IMR-90 (cell line): ENCODE measurements around the gene CDA. TPM values are rescaled to one million over a fixed set of nuclear protein-coding genes. Genes with fewer than 3 reads are reported as not detected.

Source experiments
- ATAC-seq: fragments of 200-7000 bp; cut with Tn5 transposase; 2 replicates; pipeline ENCODE4 v1.9.1; 2020; ENCODE audit warnings: low read depth, mild to moderate bottlenecking, moderate library complexity
- BruUV-seq: library from RNA; stranded (reverse); fragments of 400-500 nt; replicated peaks from 2 replicates; lab custom pipeline; 2021; lab: Mats Ljungman, UMichigan
- CTCF ChIA-PET: fragments of 300-600 bp; formaldehyde crosslinking; extraction: SDS; loops from one replicate; lab custom pipeline; 2021; ENCODE audit warnings: antibody characterized with exemption; lab: Yijun Ruan, JAX
- POLR2A ChIA-PET: fragments of 300-600 bp; sonication (Branson Sonifier 250); formaldehyde crosslinking; loops from one replicate; lab custom pipeline; 2022; ENCODE audit warnings: antibody characterized with exemption; ENCODE audit not compliant: unreplicated experiment; lab: Charles Lee
- DNase-seq: peaks from one replicate; pipeline ENCODE4 v3.0.0; 2013
- H2AFZ ChIP-seq: replicated peaks from 2 replicates; pipeline ENCODE3; 2013; ENCODE audit warnings: low read length, mild to moderate bottlenecking; ENCODE audit not compliant: poor library complexity
- H2AK5ac ChIP-seq: 2 replicates; pipeline ENCODE4 v1.6.1; 2013; ENCODE audit warnings: low read depth, low read length, inconsistent platforms
- H2AK9ac ChIP-seq: replicated peaks from 2 replicates; pipeline ENCODE3; 2013; ENCODE audit warnings: mild to moderate bottlenecking, low read depth, low read length, moderate library complexity; ENCODE audit not compliant: poor library complexity
- H2BK120ac ChIP-seq: 2 replicates; pipeline ENCODE4 v1.6.1; 2013; ENCODE audit warnings: low read depth, low read length, inconsistent platforms
- H2BK15ac ChIP-seq: 3 replicates; pipeline ENCODE4 v1.6.1; 2013; ENCODE audit warnings: low read depth, low read length, inconsistent platforms
- H2BK20ac ChIP-seq: 2 replicates; pipeline ENCODE4 v1.6.1; 2013; ENCODE audit warnings: low read depth, mild to moderate bottlenecking, inconsistent platforms, low read length, moderate library complexity
- H2BK5ac ChIP-seq: 2 replicates; pipeline ENCODE4 v1.6.1; 2013; ENCODE audit warnings: mild to moderate bottlenecking, low read depth, low read length, inconsistent platforms; ENCODE audit not compliant: poor library complexity, severe bottlenecking
- H3K14ac ChIP-seq: replicated peaks from 2 replicates; pipeline ENCODE4 v1.6.1; 2013; ENCODE audit warnings: low read depth, low read length, inconsistent platforms
- H3K18ac ChIP-seq: 2 replicates; pipeline ENCODE4 v1.6.1; 2013; ENCODE audit warnings: low read depth, low read length, control low read depth
- H3K23ac ChIP-seq: 2 replicates; pipeline ENCODE4 v1.6.1; 2013; ENCODE audit warnings: low read depth, low read length, inconsistent platforms
- H3K27ac ChIP-seq: 2 replicates; pipeline ENCODE4 v1.5.1; 2013; ENCODE audit warnings: mild to moderate bottlenecking, control low read depth, low read length; ENCODE audit not compliant: insufficient read depth
- H3K27me3 ChIP-seq: 2 replicates; pipeline ENCODE4 v1.6.1; 2013; ENCODE audit warnings: low read length; ENCODE audit not compliant: control insufficient read depth, insufficient read depth
- H3K36me3 ChIP-seq: 2 replicates; pipeline ENCODE4 v1.6.1; 2013; ENCODE audit warnings: low read length, mixed read lengths; ENCODE audit not compliant: control insufficient read depth, insufficient read depth
- H3K4ac ChIP-seq: 2 replicates; pipeline ENCODE4 v1.6.1; 2013; ENCODE audit warnings: low read depth, low read length, inconsistent platforms
- H3K4me1 ChIP-seq: 2 replicates; pipeline ENCODE4 v1.6.1; 2013; ENCODE audit warnings: low read length, mixed read lengths; ENCODE audit not compliant: control insufficient read depth, insufficient read depth
- H3K4me2 ChIP-seq: 2 replicates; pipeline ENCODE4 v1.6.1; 2013; ENCODE audit warnings: low read depth, mild to moderate bottlenecking, control low read depth, low read length, moderate library complexity
- H3K4me3 ChIP-seq: 2 replicates; pipeline ENCODE4 v1.5.1; 2013; ENCODE audit warnings: low read depth, mild to moderate bottlenecking, control low read depth, low read length, moderate library complexity; ENCODE audit not compliant: insufficient read depth
- H3K56ac ChIP-seq: 2 replicates; pipeline ENCODE4 v1.6.1; 2013; ENCODE audit warnings: low read length, inconsistent platforms; ENCODE audit not compliant: insufficient read depth; ENCODE audit errors: extremely low read depth
- H3K79me1 ChIP-seq, 2 experiments: 2 replicates each; pipeline ENCODE4 v1.6.1; 2013; ENCODE audit warnings: low read length in 2 of 2, inconsistent platforms in 1 of 2, low read depth in 1 of 2
- H3K9ac ChIP-seq: 2 replicates; pipeline ENCODE4 v1.6.1; 2013; ENCODE audit warnings: low read depth, low read length, control low read depth
- H3K9me1 ChIP-seq: 2 replicates; pipeline ENCODE4 v1.6.1; 2013; ENCODE audit warnings: low read length, inconsistent platforms; ENCODE audit not compliant: insufficient read depth
- H3K9me3 ChIP-seq: 2 replicates; pipeline ENCODE4 v1.6.1; 2013; ENCODE audit warnings: low read length; ENCODE audit not compliant: control insufficient read depth, insufficient read depth
- H4K20me1 ChIP-seq: 2 replicates; pipeline ENCODE4 v1.6.1; 2013; ENCODE audit warnings: low read length, inconsistent platforms; ENCODE audit not compliant: insufficient read depth
- H4K5ac ChIP-seq: 2 replicates; pipeline ENCODE4 v1.6.1; 2013; ENCODE audit warnings: mild to moderate bottlenecking, low read depth, low read length, control low read depth
- H4K8ac ChIP-seq, 2 experiments: 2 replicates each; pipeline ENCODE4 v1.6.1; 2013; ENCODE audit warnings: low read depth in 2 of 2, low read length in 2 of 2, control low read depth in 1 of 2, inconsistent platforms in 1 of 2
- H4K91ac ChIP-seq: 2 replicates; pipeline ENCODE4 v1.6.1; 2013; ENCODE audit warnings: low read depth, low read length, inconsistent platforms; ENCODE audit not compliant: insufficient read depth
- BHLHE40 ChIP-seq: fragments of 150-350 bp; IDR thresholded peaks from 2 replicates; pipeline ENCODE4 v1.6.1; 2016; ENCODE audit warnings: mild to moderate bottlenecking, low read depth, low read length
- CEBPB ChIP-seq: IDR thresholded peaks from 2 replicates; pipeline ENCODE4 v1.6.1; 2012; ENCODE audit warnings: low read depth, low read length, improper control_type of control experiment
- FOS ChIP-seq: fragments of 150-350 bp; IDR thresholded peaks from 2 replicates; pipeline ENCODE4 v1.6.1; 2016; ENCODE audit warnings: low read depth, low read length
- MAFK ChIP-seq: IDR thresholded peaks from 2 replicates; pipeline ENCODE4 v1.6.1; 2012; ENCODE audit warnings: low read depth, low read length, improper control_type of control experiment
- MXI1 ChIP-seq: IDR thresholded peaks from 2 replicates; pipeline ENCODE4 v1.6.1; 2012; ENCODE audit warnings: low read depth, mild to moderate bottlenecking, low read length, moderate library complexity, borderline replicate concordance
- WGBS, 2 experiments: methylation state at CpG; one replicate each; pipeline versions ENCODE4 v1.1.5 to v1.1.7; 2013; ENCODE audit warnings: missing lambda C conversion rate in 2 of 2; ENCODE audit not compliant: insufficient read length in 1 of 2; ENCODE audit errors: extremely low coverage in 2 of 2; 5-methylcytosine and 5-hydroxymethylcytosine counted together
- dilution Hi-C: fragments of 300-500 bp; cut with HindIII; formaldehyde crosslinking; loops from one replicate; pipeline ENCODE4 v1.14.3; 2018; ENCODE audit warnings: low sequenced_read_pairs; ENCODE audit not compliant: unreplicated experiment
- in situ Hi-C: fragments of 300-500 bp; cut with MboI; formaldehyde crosslinking; loops from 3 replicates; pipeline ENCODE4 v1.14.3; 2019; ENCODE audit warnings: low sequenced_read_pairs, inconsistent platforms, mixed read lengths
- intact Hi-C: fragments of 100-400 bp; cut with micrococcal nuclease; formaldehyde crosslinking; loops from 2 replicates; pipeline ENCODE4 v1.10.0; 2022
- polyA plus RNA-seq, 3 experiments: library from polyadenylated mRNA; depleted of rRNA; stranded (reverse); fragments of >200 nt; gene quantifications; 2 replicates each; pipeline ENCODE4 v1.2.3, GENCODE V29; 2012; ENCODE audit warnings: low replicate concordance in 1 of 3
- total RNA-seq: library from RNA; depleted of rRNA; stranded (reverse); fragments of >200 nt; gene quantifications from 2 replicates; pipeline ENCODE4 v1.2.3, GENCODE V29; 2012

CDA gene
- total and polyA plus RNA-seq, 2 of the 4 experiments (the other 2 are of a cell fraction): 0.90 to 9.4 TPM

- Histone ChIP-seq H3K4ac (no peak overlapping the region), H3K27ac (no peak overlapping the region), H3K18ac (no peak overlapping the region), H4K20me1 (no peaks in the 10 kb centered on the region), H2AK5ac (no peak overlapping the region), H3K56ac (no peak overlapping the region), H3K9me1 (no peaks in the 10 kb centered on the region), H3K14ac (no peak overlapping the region), H2BK20ac (no peak overlapping the region), H4K5ac (no peak overlapping the region), H3K79me1 (peaks cover 12 to 34% of the 10 kb centered on the region in 2 experiments; a peak in 3 of 4 replicates), H3K9ac (no peak overlapping the region), H2BK15ac (no peak overlapping the region), H3K9me3 (no peaks in the 10 kb centered on the region), H2BK120ac (no peak overlapping the region), H3K4me3 (no peak overlapping the region), H2AFZ (no peak overlapping the region), H3K4me2 (no peak overlapping the region), H4K8ac (no peak overlapping the region), H4K91ac (no peak overlapping the region), H2BK5ac (no peak overlapping the region), H3K4me1 (no peaks in the 10 kb centered on the region), H2AK9ac (peak overlapping the region; percentile 79), H3K36me3 (peaks cover 74% of the 10 kb centered on the region), H3K27me3 (no peaks in the 10 kb centered on the region), H3K23ac (no peak overlapping the region)
- DNase-seq (no peak), ATAC-seq (no peak)
- ChIA-PET CTCF (interaction anchor here (2.2 kb wide), 1 partner anchor 18 kb away, joined by 4 read pairs; no protein-coding TSS in a partner anchor), POLR2A (no interaction called here)
- BruUV-seq: no TSS peak
- dilution Hi-C loops (no loop called here), in situ Hi-C loops (no loop called here), intact Hi-C loops (no loop called here)
- WGBS, 2 experiments: 98% methylated on average over 6 of the region's 15 CpGs; no CpG with 5 or more reads in 1 of the 2 experiments
- no peak for TF ChIP-seq MAFK
- no peak for TF ChIP-seq MXI1
- TF ChIP-seq FOS: no peak
- TF ChIP-seq BHLHE40: no peak
- no peak for TF ChIP-seq CEBPB
Measured at GRCh38 chr1:20652300-20652699, 63.4 kb downstream of the CDA start.
